D341Med (cell line): ENCODE measurements around the gene ABTB2.
"Not testable (repeated sequence)": the region's sequence is repeated elsewhere in the genome, so short reads cannot be mapped to it uniquely, and the experiment has no call there.

Experiments
- DNase-seq: peaks from one replicate; pipeline ENCODE4 v3.0.0; 2012; ENCODE audit warnings: low spot score

Gene ABTB2

GRCh38 chr11:34238533-34238932 lies 119.3 kb downstream of the ABTB2 start:
- DNase-seq: no peak

GRCh38 chr11:34236572-34236971 lies 121.2 kb downstream of the ABTB2 start:
- peak; percentile 60 for DNase-seq

DNA sequence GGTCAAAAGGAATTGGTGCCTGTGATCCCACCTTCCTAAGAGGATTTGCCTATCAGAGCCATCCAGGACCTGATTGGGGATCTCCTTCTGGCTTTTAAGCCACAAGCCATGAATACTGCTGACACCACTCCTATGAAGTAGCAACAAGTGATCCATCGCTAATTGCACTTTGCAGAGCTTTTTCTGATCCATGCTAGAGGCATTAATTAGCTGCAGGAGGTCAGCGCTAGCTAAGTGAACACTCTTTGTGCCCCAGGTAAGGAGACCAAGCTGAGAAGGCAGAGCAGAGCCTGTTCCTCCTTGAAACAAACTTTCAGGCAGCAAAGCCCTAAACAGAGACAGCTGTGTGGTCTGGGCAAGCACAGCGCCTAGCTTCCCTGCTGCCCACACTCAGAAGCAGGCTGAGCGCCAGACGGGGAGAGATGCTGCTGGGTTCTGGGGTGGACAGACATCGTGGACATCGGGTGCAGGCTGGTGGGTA lies 122.2 kb downstream of the ABTB2 start:
- DNase-seq: no peak

GRCh38 chr11:34235189-34235588 lies 122.6 kb downstream of the ABTB2 start:
- no peak for DNase-seq

- no peak for DNase-seq
These were observed 123.6 kb downstream of the ABTB2 start for GRCh38 chr11:34234086-34234740.

- DNase-seq: no peak
These were observed 124.6 kb downstream of the ABTB2 start for GRCh38 chr11:34233215-34233614.

DNA sequence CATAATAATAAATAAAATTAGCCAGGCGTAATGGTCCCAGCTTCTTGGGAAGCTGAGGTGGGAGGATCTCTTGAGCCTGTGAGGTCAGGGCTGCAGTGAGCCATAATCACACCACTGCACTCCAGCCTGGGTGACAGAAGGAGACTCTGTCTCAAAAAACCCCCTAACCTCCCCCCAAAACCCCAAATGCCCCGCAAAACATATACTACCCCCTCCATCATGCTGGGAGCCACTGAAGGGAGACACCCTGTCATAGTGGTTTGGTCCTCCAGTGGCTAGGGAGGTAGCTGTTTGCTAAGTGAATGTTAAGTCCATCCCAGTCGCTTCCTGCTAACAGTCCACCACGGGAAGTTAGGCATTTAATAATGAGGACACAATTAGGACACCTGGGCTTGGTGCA lies 125.0 kb downstream of the ABTB2 start:
- DNase-seq: no peak

DNA sequence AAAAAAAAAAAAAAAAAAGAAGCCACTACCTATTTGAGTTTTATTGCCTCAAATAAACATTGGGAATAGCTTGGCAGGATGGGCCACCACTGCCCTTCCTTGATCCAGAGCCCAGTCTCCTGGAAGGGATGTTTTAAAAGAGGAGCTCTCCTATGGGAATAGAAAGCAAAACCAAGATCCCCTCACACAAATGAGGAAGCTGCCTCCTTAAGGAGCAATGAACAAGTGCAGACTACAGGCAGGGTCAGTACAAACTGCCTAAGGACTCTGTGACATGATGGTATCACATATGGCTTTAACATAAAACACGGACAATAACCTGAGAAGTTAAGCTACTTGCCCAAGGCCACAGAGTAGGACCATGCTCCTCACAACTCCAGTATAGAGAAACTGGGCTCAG lies 131.6 kb downstream of the ABTB2 start:
- DNase-seq: no peak

DNA sequence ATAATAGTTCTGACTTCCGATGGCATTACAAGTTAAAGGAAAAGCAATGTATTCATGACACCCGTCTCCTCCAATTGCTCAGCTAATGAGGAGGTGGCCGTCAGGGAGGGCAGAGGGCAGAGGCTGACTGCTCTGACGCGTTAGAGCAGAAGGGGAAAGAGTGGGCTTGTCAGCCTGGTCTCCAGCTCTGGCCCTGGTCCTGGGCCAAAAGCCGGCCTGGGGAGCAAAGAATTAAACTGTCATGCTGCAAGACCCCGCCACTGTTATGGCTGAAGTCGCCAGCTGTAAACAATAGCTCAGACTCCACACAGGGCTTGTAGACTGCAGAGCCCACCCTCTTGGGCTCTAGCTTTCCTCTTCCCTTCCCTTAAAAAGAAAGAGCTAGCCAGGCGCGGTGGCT lies 132.7 kb downstream of the ABTB2 start:
- DNase-seq: no peak

DNA sequence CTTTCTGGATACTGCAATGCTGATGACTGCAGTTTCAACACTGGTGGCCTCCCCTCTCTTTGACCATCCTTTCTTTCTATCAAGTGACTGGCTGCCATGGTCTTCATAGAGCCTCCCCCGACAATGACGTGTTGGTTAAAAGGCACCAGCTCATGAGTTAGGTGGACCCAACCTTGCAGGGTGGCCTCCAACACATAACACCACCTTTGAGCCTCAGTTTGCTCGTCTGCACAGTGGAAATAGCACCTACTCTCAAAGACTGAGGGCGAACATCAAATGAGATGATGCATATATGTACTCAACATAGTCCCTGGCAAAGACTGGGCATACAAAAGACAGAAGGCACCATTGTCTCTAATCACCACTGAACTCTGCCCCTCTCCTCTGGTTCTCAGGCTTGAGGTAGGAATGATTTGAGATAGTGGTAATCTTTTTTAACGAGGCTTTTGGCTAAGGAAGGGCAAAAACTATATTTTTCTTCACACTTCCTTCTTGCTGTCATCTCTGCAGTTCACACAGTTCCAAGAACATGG lies 133.3 kb downstream of the ABTB2 start:
- DNase-seq: no peak

GRCh38 chr11:34223907-34224306 lies 133.9 kb downstream of the ABTB2 start:
- no peak for DNase-seq

DNA sequence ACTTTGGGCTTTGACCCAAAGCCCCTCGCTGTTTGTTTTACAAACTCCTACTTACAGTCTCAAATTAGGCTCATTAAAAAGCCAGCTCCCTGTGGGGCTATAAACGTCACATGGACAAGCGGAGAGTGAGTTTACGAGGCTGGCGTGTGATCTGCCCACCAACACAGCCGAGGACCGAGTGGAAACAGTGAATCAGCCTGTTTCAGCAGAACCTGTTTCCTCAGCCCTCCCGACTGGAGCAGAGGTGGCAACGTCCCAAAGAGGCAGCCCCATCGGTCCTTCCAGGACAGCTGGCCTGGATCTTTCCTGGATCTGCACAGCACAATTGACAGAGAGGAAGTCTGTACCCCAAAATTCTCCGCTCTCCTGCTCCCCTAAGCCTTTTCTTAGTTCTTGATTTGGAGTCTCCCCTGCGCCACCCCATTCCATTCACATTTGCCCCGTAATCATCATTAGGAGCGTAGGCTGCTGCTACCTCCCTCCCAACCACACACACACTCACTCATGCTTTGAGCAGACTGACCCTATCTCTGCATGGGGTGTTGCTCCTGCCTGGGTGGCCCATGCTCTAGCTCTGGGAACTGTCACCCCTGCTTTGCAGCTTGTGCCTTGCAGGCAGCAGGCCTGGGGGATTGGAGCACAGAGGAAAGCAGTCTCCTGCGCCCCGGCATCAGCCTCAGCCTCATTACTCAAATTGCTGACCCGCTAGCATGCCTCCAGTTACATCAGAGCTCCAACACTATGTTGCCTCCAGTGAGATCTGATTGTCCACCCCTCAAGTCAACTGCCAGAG lies 134.6 kb downstream of the ABTB2 start:
- no peak for DNase-seq

DNA sequence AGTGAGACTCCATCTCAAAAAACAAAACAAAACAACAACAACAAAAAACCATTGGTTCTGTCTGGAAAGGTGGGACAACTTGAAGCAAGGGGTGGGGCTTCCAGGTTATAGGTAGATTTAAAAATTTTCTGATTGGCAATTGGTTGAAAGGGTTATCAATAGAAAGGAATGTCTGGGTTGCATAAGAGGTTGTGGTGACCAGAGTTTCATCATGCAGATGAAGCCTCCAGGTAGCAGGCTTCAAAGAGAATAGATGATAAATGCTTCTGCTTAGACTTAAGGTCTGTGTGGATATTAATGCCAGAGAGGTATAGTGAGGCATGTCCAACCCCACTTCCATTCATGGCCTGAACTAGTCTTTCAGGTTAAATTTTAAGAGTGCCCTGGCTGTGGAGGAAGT lies 135.8 kb downstream of the ABTB2 start:
- no peak for DNase-seq

- no peak for DNase-seq
These were observed 137.9 kb downstream of the ABTB2 start for GRCh38 chr11:34219941-34220370.

DNA sequence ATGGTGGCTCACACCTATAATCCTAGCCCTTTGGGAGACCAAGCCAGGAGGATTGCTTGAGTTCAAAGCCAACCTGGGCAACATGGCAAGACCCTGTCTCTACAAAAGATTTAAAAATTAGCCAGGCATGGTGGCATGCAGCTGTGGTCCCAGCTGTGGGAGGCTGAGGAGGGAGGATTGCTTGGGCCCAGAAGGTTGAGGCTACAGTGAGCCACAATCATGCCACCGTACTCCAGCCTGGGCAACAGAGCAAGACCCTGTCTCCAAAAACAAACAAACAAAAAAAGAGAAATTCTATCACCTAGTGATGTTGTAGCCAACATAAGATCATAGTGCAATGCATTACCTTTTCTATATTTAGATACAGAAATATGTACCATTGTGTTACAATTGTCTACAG lies 138.5 kb downstream of the ABTB2 start:
- DNase-seq: no peak

GRCh38 chr11:34218756-34219155 lies 139.1 kb downstream of the ABTB2 start:
- DNase-seq: not testable (repeated sequence)

DNA sequence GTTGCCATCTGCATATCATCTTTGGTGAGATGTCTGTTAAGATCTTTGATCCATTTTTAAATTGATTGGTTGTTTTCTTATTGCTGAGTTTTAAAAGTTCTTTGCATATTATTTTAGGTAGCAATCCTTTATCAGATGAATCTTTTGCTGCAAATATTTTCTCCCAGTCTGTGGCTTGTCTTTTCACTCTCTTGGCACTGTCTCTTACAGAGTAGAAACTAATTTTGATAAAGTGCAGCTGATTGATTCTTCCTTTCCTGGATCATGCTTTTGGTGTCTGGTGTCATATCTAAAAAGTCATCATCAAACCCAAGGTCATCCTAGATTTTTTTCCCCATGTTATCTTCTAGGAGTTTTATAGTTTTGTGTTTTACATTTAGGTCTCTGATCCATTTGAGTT lies 139.7 kb downstream of the ABTB2 start:
- no peak for DNase-seq

GRCh38 chr11:34216706-34217105 lies 141.1 kb downstream of the ABTB2 start:
- no peak for DNase-seq

GRCh38 chr11:34215806-34216453 lies 141.9 kb downstream of the ABTB2 start:
- no peak for DNase-seq

- no peak for DNase-seq
These were observed 142.6 kb downstream of the ABTB2 start for GRCh38 chr11:34214961-34215805.

DNA sequence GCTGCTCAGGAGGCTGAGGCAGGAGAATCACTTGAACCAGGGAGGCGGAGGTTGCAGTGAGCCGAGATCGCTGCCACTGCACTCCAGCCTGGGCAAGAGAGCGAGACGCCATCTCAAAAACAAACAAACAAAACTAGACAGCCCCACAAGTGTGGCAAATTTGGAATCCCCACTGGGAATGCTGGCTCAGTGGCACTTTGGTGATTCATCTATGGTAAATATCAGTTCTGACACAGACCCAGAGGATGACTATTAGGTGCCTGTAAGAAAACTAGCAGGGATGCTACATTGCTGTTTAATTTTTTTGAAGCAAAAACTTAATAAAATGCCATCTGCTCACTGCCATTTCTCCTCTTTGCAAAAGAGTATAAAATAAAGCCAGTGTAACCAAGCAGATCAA lies 144.4 kb downstream of the ABTB2 start:
- DNase-seq: no peak

GRCh38 chr11:34212566-34212965 lies 145.2 kb downstream of the ABTB2 start:
- no peak for DNase-seq
